ENCODE results near the gene HEATR9.

The HEATR9 gene

GRCh38 chr17:35901631-35902175, 33.0 kb upstream of the HEATR9 start:
- no peak overlapping the region for H3K4me3 ChIP-seq (ENCODE audit: insufficient read depth, low read length, poor library complexity, severe bottlenecking)
- no peak overlapping the region for H3K27ac ChIP-seq (ENCODE audit: low read depth, low read length)
- H3K4me2 ChIP-seq (ENCODE audit: low read depth, low read length, poor library complexity, severe bottlenecking) = no peak overlapping the region
- no peaks in the 10 kb centered on the region for H3K27me3 ChIP-seq (ENCODE audit: low read length)
- no peak overlapping the region for H2AFZ ChIP-seq (ENCODE audit: low read depth, low read length, severe bottlenecking)
- no peaks in the 10 kb centered on the region for H3K9me3 ChIP-seq (ENCODE audit: insufficient read depth, low read length)
- no peaks in the 10 kb centered on the region for H4K20me1 ChIP-seq (ENCODE audit: low read depth, low read length)
- H3K36me3 ChIP-seq (ENCODE audit: low read length) = no peaks in the 10 kb centered on the region
- no peak overlapping the region for H3K9ac ChIP-seq (ENCODE audit: low read length)
- H3K79me2 ChIP-seq (ENCODE audit: insufficient read depth, low read length) = no peaks in the 10 kb centered on the region
- H3F3A ChIP-seq (ENCODE audit: insufficient read depth) = no peaks in the 10 kb centered on the region
- no peak for TF ChIP-seq EZH2phosphoT487 (conservative IDR thresholded peaks at IDR 0.05; ENCODE audit: low read length)
- TF ChIP-seq, protein P1, sequence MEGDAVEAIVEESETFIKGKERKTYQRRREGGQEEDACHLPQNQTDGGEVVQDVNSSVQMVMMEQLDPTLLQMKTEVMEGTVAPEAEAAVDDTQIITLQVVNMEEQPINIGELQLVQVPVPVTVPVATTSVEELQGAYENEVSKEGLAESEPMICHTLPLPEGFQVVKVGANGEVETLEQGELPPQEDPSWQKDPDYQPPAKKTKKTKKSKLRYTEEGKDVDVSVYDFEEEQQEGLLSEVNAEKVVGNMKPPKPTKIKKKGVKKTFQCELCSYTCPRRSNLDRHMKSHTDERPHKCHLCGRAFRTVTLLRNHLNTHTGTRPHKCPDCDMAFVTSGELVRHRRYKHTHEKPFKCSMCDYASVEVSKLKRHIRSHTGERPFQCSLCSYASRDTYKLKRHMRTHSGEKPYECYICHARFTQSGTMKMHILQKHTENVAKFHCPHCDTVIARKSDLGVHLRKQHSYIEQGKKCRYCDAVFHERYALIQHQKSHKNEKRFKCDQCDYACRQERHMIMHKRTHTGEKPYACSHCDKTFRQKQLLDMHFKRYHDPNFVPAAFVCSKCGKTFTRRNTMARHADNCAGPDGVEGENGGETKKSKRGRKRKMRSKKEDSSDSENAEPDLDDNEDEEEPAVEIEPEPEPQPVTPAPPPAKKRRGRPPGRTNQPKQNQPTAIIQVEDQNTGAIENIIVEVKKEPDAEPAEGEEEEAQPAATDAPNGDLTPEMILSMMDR (IDR thresholded peaks at IDR 0.05; ENCODE audit: insufficient read depth, low read length, poor library complexity, severe bottlenecking) = no peak
- no peaks in the 10 kb centered on the region for H3K9me2 ChIP-seq (replicated peaks; ENCODE audit: insufficient read depth, low read length)

DNA sequence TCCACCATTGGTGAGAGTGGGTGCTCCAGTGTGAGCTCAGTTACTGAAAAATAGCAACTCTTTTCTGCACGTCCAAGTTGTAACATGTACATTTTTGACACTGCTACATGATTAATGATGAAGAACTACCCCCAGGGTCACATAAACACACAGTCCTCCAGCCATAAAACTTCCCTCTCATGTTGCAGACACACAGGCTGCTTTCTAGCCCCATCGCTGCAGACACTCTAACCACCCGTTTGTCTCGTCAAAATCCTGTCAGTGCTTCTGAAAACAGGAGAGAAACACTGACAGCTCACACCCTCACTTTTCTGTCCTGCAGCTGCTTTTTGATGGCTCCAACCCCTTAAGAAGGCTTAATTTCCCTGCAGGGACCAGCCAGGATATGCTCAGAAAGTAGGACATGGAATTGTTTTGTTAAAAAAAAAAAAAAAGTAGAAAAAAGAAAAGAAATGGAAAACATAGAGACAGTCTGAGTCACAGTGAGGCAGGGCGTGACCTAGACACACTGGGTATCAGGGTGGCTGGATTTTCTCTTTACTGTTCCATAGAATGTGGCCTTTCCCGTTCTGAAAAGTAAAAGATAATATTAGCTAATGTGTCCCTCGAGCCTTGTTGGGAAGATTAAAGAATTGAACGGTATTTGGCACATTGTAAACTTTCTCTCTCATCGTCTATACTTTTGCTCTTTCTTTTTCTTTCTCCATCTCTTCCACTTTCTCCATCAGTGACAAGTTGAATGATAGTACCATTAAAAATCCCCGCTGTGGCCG, 32.2 kb upstream of the HEATR9 start:
- no peaks in the 10 kb centered on the region for H3K36me3 ChIP-seq (ENCODE audit: low read length)
- H3K9me3 ChIP-seq (ENCODE audit: insufficient read depth, low read length) = no peaks in the 10 kb centered on the region
- no peaks in the 10 kb centered on the region for H3K9me2 ChIP-seq (replicated peaks; ENCODE audit: insufficient read depth, low read length)
- no peaks in the 10 kb centered on the region for H3K27me3 ChIP-seq (ENCODE audit: low read length)
- H3F3A ChIP-seq (ENCODE audit: insufficient read depth) = no peaks in the 10 kb centered on the region
- H3K79me2 ChIP-seq (ENCODE audit: insufficient read depth, low read length) = no peaks in the 10 kb centered on the region
- no peak overlapping the region for H2AFZ ChIP-seq (ENCODE audit: low read depth, low read length, severe bottlenecking)
- no peaks in the 10 kb centered on the region for H4K20me1 ChIP-seq (ENCODE audit: low read depth, low read length)
- TF ChIP-seq, protein P1 (IDR thresholded peaks at IDR 0.05; ENCODE audit: insufficient read depth, low read length, poor library complexity, severe bottlenecking) = no peak
- no peak for TF ChIP-seq EZH2phosphoT487 (conservative IDR thresholded peaks at IDR 0.05; ENCODE audit: low read length)
- H3K27ac ChIP-seq (ENCODE audit: low read depth, low read length) = no peak overlapping the region
- H3K9ac ChIP-seq (ENCODE audit: low read length) = no peak overlapping the region
- H3K4me2 ChIP-seq (ENCODE audit: low read depth, low read length, poor library complexity, severe bottlenecking) = no peak overlapping the region
- H3K4me3 ChIP-seq (ENCODE audit: insufficient read depth, low read length, poor library complexity, severe bottlenecking) = no peak overlapping the region

DNA sequence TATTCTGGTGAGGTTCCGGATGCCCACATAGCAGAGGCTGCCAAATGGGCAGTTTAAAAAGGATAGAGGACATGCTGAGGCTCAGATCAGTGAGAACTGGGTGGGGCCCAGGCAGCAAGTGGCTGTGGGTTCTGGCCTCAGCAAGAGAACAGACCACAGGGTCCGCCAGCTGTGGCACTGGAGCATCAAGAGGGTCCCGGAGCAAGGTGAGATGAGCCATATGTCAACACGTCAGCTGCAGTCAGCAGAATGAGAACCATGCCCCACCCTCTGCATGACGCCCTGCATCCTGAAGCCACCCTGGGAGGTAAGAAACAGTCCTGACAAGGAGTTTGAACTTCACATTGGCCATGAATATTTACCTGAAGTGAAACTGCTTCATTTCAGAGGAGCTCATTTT, 31.6 kb upstream of the HEATR9 start:
- Histone ChIP-seq H3K36me3 (ENCODE audit: low read length) (no peaks in the 10 kb centered on the region), H3K9me3 (ENCODE audit: insufficient read depth, low read length) (no peaks in the 10 kb centered on the region), H3K9ac (ENCODE audit: low read length) (no peak overlapping the region), H3K4me3 (ENCODE audit: insufficient read depth, low read length, poor library complexity, severe bottlenecking) (no peak overlapping the region), H3F3A (ENCODE audit: insufficient read depth) (no peaks in the 10 kb centered on the region), H3K27me3 (ENCODE audit: low read length) (no peaks in the 10 kb centered on the region), H3K9me2 (replicated peaks; ENCODE audit: insufficient read depth, low read length) (no peaks in the 10 kb centered on the region), H3K4me2 (ENCODE audit: low read depth, low read length, poor library complexity, severe bottlenecking) (no peak overlapping the region), H3K27ac (ENCODE audit: low read depth, low read length) (no peak overlapping the region), H4K20me1 (ENCODE audit: low read depth, low read length) (no peaks in the 10 kb centered on the region), H3K79me2 (ENCODE audit: insufficient read depth, low read length) (no peaks in the 10 kb centered on the region), H2AFZ (ENCODE audit: low read depth, low read length, severe bottlenecking) (no peak overlapping the region)
- TF ChIP-seq, protein P1 (IDR thresholded peaks at IDR 0.05; ENCODE audit: insufficient read depth, low read length, poor library complexity, severe bottlenecking) = no peak
- TF ChIP-seq EZH2phosphoT487 (conservative IDR thresholded peaks at IDR 0.05; ENCODE audit: low read length) = no peak
